AG09309 (cell line): ENCODE results near the gene STK11IP.
A peak's percentile ranks its signal among the peaks of the same experiment; 100 is the strongest.
"Not testable (repeated sequence)": the region's sequence is repeated elsewhere in the genome, so short reads cannot be mapped to it uniquely, and the experiment has no call there.

ENCODE experiments used
- DNase-seq: peaks from one replicate; pipeline ENCODE4 v3.0.0-alpha.2; 2010; ENCODE audit warnings: low read depth
- H3K4me3 ChIP-seq: 2 replicates; pipeline ENCODE4 v1.5.1; 2011; ENCODE audit warnings: mild to moderate bottlenecking, low read depth, low read length, moderate library complexity; ENCODE audit not compliant: control insufficient read depth
- TF ChIP-seq, protein P1 (sequence below): IDR thresholded peaks from 2 replicates; pipeline ENCODE4 v1.5.1; 2011; ENCODE audit warnings: mild to moderate bottlenecking, low read depth, low read length, inconsistent platforms; ENCODE audit not compliant: insufficient read depth, control insufficient read depth; ENCODE audit errors: missing control alignments

Gene STK11IP

DNA sequence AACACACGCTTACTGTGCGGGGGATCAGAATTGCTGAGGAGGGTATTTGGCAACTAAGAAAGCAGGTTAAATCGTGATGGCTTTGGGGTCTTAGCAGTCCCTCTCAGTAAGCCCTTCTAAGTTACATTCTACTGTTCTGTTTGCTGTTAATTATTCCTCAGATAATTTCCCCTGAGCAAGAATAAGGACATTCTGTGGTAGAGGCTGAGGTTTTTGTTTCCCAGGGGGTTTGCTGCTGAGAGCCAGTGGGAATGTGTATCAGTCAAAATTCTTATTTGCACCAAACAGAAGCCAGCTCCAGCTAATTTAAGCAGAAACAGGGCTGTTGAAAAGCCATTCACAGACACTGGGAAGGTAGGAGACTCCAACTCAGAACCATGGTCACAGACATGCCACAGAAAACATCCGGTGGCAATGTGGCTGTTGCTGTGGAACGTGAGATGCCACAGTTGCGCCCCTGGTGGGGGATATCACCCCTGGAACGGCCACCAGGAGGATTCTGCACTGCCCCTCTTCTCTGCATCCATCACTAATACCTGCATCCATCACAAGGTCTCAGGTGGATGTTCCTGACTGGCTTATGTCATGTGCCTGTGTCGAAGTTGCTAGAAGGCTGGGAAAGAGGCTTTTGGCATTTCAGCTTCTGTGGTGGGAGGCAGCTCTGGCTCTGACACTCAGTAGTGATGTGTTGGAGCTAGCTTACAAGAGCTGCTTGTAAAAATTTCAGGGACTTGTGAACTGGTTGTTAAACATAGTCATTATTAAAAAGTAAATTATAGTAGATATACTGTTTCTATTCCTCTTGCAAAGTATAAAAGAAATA, 53.0 kb downstream of the STK11IP start:
- TF ChIP-seq, protein P1, sequence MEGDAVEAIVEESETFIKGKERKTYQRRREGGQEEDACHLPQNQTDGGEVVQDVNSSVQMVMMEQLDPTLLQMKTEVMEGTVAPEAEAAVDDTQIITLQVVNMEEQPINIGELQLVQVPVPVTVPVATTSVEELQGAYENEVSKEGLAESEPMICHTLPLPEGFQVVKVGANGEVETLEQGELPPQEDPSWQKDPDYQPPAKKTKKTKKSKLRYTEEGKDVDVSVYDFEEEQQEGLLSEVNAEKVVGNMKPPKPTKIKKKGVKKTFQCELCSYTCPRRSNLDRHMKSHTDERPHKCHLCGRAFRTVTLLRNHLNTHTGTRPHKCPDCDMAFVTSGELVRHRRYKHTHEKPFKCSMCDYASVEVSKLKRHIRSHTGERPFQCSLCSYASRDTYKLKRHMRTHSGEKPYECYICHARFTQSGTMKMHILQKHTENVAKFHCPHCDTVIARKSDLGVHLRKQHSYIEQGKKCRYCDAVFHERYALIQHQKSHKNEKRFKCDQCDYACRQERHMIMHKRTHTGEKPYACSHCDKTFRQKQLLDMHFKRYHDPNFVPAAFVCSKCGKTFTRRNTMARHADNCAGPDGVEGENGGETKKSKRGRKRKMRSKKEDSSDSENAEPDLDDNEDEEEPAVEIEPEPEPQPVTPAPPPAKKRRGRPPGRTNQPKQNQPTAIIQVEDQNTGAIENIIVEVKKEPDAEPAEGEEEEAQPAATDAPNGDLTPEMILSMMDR, result no peak
- DNase-seq, result no peak
- H3K4me3 ChIP-seq, result no peak overlapping the region

DNA sequence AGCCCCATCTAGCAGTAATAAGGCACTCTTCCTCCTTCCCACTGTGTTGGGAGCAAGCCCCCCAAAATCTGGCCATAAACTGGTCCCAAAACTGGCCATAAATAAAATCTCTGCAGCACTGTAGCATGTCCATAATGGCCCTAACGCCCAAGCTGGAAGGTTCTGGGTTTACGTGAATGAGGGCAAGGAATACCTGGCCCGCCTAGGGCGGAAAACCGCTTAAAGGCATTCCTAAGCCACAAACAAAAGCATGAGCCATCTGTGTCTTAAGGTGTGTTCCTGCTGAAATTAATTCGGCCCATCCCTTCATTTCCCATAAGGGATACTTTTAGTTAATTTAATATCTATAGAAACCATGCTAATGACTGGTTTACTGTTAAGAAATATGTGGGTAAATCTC, 54.0 kb downstream of the STK11IP start:
- not testable (repeated sequence) for DNase-seq, H3K4me3 ChIP-seq

DNA sequence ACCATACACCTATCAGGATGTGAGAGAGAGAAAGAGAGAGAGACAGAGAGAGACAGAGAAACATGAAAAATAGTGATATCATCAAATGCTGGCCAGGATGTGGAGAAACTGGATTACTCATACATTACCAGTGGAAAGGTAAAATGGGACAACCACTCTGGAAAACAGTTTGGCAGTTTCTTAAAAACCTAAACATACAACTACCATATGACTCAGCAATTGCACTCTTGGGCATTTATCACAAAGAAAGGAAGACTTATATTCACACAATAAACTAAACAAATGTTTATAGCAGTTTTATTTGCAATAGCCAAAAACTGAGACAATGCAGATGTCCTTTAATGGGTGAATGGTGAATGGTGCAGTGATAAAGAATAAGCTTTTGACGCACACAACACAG, 58.9 kb downstream of the STK11IP start:
- H3K4me3 ChIP-seq, result no peak overlapping the region
- TF ChIP-seq, protein P1, result no peak
- no peak for DNase-seq

DNA sequence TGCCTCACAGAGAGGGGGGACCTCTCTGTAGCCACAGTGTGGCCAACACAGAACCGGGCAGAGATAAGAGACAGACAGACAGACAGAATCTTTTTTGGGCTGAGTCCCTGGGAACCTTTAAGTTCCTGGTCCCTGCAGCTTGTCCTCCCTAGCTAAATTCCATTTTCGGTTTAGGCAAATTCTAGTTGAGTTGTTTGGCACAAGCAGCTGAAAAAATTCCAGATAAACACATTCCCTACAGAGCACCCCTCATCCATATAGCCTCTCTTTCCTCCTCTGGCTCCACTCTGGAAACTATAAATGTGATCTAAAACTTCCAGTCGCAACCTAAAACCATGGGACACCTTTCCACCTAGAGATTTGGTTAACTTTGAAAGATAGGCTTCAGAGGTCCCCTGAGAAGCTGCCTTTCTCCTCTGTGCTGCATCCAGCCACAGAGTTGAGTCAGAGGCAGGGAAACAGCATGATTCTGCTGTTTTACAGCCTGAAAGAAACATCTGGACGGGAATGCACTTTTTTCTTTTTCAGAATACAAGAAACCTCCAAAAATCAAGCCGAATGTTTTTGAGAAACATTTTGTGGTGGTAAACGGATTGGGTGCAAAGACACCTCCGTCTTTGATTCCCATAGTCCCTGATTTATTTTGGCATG, 60.7 kb downstream of the STK11IP start:
- TF ChIP-seq, protein P1, result no peak
- H3K4me3 ChIP-seq, result no peak overlapping the region
- DNase-seq, result peak; percentile 28

DNA sequence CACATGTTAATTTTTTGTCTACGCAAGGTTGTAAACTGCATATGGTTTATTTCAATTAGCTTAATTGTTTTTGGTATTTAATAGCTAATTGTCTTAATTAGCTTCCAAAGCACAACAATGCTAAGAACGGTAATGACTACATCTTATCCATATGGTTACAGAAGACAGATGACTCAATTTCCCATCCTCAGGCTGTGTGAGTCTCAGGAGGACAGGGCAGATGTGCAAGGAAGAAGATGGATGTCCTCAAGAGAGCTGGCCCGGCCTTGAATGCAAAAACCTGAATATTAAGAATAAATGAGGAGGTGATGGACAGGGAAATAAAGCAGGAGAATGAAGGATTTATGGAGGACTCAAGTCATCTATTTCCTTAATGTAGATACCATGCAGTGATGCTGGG, 61.2 kb downstream of the STK11IP start:
- DNase-seq, result no peak
- TF ChIP-seq, protein P1, result no peak
- H3K4me3 ChIP-seq, result no peak overlapping the region

DNA sequence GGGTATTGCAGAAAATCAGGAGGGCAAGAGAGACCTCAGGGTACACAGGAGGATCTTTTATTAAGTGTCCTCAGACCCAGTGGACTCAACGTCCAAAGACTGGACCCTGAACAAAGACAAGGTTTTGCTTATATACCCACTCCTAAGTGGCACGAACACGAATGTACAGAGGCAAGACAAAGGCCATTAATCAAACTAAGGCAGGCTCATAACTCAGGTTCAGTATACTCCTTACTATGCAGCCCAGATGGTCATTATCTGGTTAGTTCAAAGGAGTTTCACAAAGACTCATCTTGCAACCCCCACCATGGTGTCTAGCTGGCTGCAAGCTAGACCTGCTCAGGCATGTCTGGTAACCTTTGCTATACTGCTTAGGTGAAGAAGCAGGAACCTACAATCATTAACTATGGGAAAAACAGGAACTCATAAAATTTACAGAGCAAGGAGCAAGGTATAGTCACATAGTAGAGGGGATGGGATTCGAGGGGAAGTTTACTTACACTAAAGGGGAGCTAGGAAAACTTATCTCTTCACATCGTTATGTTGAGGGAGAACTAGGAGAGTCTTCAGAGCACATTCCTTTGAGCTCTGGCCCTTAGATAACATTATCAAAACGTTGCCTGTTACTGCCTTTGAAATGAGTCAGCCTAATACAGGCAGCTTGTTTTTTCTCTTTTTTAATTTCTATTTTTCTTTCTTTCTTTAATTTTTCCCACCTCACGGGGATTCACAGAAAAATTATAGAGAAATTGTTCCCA, 63.7 kb downstream of the STK11IP start:
- TF ChIP-seq, protein P1, result no peak
- no peak for DNase-seq

DNA sequence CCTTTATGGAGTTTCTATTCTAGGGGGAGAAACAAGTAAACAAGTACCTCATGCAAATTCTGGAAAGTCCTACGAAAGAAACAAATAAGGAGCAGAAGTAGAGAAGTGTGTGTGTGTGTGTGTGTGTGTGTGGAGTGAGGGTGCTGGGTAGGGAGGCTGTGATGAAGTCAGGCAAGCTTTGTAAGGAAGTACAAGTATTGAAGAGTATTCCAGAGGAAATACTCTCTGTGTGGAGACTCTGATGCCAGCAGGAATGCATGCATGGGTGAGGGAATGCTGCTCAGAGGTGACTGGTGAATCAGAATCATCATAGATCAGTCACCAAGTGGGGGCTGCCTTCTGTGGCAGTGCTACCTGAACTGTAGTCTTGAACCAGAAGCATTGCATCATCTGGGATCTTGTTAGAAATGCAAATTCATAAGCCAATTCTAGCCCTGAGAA, 64.3 kb downstream of the STK11IP start:
- peak; percentile 14 for DNase-seq
- TF ChIP-seq, protein P1, result no peak
- H3K4me3 ChIP-seq, result no peak overlapping the region

More for the DNA sequence above, 63.7 kb downstream of the STK11IP start:
- H3K4me3 ChIP-seq, result no peak overlapping the region
